Fibroblast of pulmonary artery (primary cell): ENCODE results near the gene NUFIP1.
A peak's percentile ranks its signal among the peaks of the same experiment; 100 is the strongest.

Experiments used
- DNase-seq: peaks from one replicate; pipeline ENCODE4 v3.0.0-alpha.2; 2010; ENCODE audit warnings: low read depth
- H3K4me3 ChIP-seq: replicated peaks from 2 replicates; pipeline ENCODE4 v1.5.1; 2011; ENCODE audit warnings: low read depth, mild to moderate bottlenecking, control low read depth, low read length, moderate library complexity
- CTCF ChIP-seq: IDR thresholded peaks from 2 replicates; pipeline ENCODE4 v1.5.1; 2011; ENCODE audit warnings: mild to moderate bottlenecking, control low read depth, low read length, inconsistent platforms; ENCODE audit errors: missing control alignments

NUFIP1 gene

DNA sequence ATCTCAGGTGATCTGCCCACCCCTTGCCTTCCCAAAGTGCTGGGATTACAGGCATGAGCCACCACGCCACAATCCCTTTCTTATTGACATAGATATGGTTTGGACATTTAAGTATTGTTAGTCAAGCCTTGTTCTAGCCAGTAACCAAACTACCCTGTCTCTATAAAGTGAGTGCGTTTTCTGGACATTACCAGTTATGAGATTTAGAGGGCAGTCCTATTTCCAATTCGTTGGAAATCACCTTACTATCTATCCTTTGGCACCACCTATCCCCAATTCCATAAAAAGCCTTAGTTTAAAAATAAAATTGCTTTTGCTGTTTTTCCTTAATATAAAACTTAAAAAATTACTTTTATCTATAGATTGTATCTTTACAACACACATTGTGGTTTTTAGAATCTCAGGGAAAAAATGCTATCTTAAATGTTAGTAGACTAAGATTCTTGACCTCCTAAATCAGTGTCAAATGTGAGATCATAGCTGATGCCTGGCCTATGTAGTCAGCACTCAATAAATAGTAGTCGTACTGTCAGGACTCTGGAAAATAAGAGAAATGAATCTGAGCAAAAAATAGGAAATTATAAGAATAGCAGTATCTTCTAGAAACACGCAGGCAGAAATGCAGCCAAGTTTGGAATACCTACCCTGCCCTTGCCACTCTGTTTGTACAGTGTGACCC, 57.0 kb downstream of the NUFIP1 start:
- TF ChIP-seq CTCF: no peak

GRCh38 chr13:44930963-44931623, 58.2 kb downstream of the NUFIP1 start:
- no peak for TF ChIP-seq CTCF
- H3K4me3 ChIP-seq: no peak overlapping the region
- DNase-seq: peak; percentile 42

More for the DNA sequence above, 57.0 kb downstream of the NUFIP1 start:
- DNase-seq: no peak
- H3K4me3 ChIP-seq: no peak overlapping the region

- no peak overlapping the region for H3K4me3 ChIP-seq
- DNase-seq: no peak
- TF ChIP-seq CTCF: no peak
Observed at GRCh38 chr13:44930280-44930679, 59.0 kb downstream of the NUFIP1 start.

GRCh38 chr13:44929692-44930091, 59.6 kb downstream of the NUFIP1 start:
- H3K4me3 ChIP-seq: no peak overlapping the region
- no peak for DNase-seq
- no peak for TF ChIP-seq CTCF

DNA sequence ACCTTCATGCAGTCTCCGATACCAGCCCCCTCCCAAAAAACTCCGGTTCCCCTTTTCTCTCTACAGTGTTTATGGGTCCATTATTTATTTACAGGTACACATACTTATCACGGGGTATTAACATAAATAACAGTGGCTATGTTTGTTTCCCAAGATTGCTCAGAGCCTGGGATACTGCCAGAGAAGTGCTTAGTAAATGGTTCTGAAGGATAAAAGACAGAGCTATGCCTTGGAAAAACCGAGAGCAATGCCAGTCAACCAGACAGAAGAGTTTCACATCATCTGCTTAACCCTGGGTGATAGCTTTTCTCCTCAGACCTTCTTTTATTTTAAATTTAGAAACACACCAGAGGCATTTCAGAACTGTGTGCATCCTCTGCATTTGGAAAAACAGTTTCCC, 61.3 kb downstream of the NUFIP1 start:
- TF ChIP-seq CTCF: no peak
- no peak for DNase-seq
- no peak overlapping the region for H3K4me3 ChIP-seq

- TF ChIP-seq CTCF: no peak
- no peak overlapping the region for H3K4me3 ChIP-seq
- DNase-seq: peak; percentile 94
Observed at GRCh38 chr13:44921931-44922758, 67.1 kb downstream of the NUFIP1 start.
